Activated naive CD8-positive, alpha-beta T cell treated with anti-CD3 and anti-CD28 coated beads for 36 hours (primary cell): Measurements from ENCODE around the gene FOXB2. TPM values are rescaled to one million over a fixed set of nuclear protein-coding genes. Genes with fewer than 3 reads are reported as not detected.

ENCODE experiments used
- DNase-seq: peaks from one replicate; pipeline ENCODE4 v3.0.0; 2021
- H3K27ac Mint-ChIP-seq: one replicate; pipeline ENCODE4 v1.8.0; 2022; ENCODE audit warnings: mild to moderate bottlenecking, moderate library complexity, mixed read lengths
- H3K27me3 Mint-ChIP-seq: one replicate; pipeline ENCODE4 v1.8.0; 2022; ENCODE audit warnings: mild to moderate bottlenecking, mixed read lengths
- H3K36me3 Mint-ChIP-seq: one replicate; pipeline ENCODE4 v1.8.0; 2021; ENCODE audit warnings: mild to moderate bottlenecking, mixed read lengths
- H3K4me1 Mint-ChIP-seq: one replicate; pipeline ENCODE4 v1.8.0; 2021; ENCODE audit warnings: mixed read lengths
- H3K4me3 Mint-ChIP-seq: one replicate; pipeline ENCODE4 v1.8.0; 2022; ENCODE audit warnings: mild to moderate bottlenecking, moderate library complexity, mixed read lengths
- H3K9me3 Mint-ChIP-seq: one replicate; pipeline ENCODE4 v1.8.0; 2022; ENCODE audit warnings: mixed read lengths
- total RNA-seq, 2 experiments: library from RNA; stranded (reverse); gene quantifications; one replicate each; pipeline ENCODE4 v1.2.3, GENCODE V29; 2021

FOXB2 gene
- total RNA-seq, 2 experiments from 2014 or later = not detected

GRCh38 chr9:77011973-77012821 is 7.3 kb upstream of the FOXB2 start:
- H3K4me1 Mint-ChIP-seq = peaks cover 14% of the 10 kb centered on the region
- H3K36me3 Mint-ChIP-seq = no peaks in the 10 kb centered on the region
- H3K27ac Mint-ChIP-seq = no peak overlapping the region
- H3K4me3 Mint-ChIP-seq = peak overlapping the region; percentile 55
- no peaks in the 10 kb centered on the region for H3K9me3 Mint-ChIP-seq
- peak; percentile 60 for DNase-seq
- H3K27me3 Mint-ChIP-seq = peaks cover 93% of the 10 kb centered on the region

- no peak for DNase-seq
- no peaks in the 10 kb centered on the region for H3K9me3 Mint-ChIP-seq
- H3K4me3 Mint-ChIP-seq = no peak overlapping the region
- peaks cover 96% of the 10 kb centered on the region for H3K27me3 Mint-ChIP-seq
- H3K27ac Mint-ChIP-seq = no peak overlapping the region
- H3K36me3 Mint-ChIP-seq = no peaks in the 10 kb centered on the region
- peaks cover 20% of the 10 kb centered on the region for H3K4me1 Mint-ChIP-seq
Measured at GRCh38 chr9:77013206-77013931, 6.1 kb upstream of the FOXB2 start.

GRCh38 chr9:77013932-77014596 is 5.4 kb upstream of the FOXB2 start:
- Mint-ChIP-seq H3K27me3 (peaks cover 96% of the 10 kb centered on the region), H3K9me3 (no peaks in the 10 kb centered on the region), H3K27ac (no peak overlapping the region), H3K4me1 (peaks cover 22% of the 10 kb centered on the region), H3K36me3 (no peaks in the 10 kb centered on the region), H3K4me3 (no peak overlapping the region)
- no peak for DNase-seq

- Mint-ChIP-seq H3K4me3 (no peak overlapping the region), H3K27me3 (peaks cover 97% of the 10 kb centered on the region), H3K27ac (no peak overlapping the region), H3K9me3 (no peaks in the 10 kb centered on the region), H3K36me3 (peaks cover 2% of the 10 kb centered on the region), H3K4me1 (peaks cover 28% of the 10 kb centered on the region)
- no peak for DNase-seq
Measured at GRCh38 chr9:77014597-77015263, 4.7 kb upstream of the FOXB2 start.

- Mint-ChIP-seq H3K4me1 (peaks cover 30% of the 10 kb centered on the region), H3K27me3 (peaks cover 96% of the 10 kb centered on the region), H3K9me3 (no peaks in the 10 kb centered on the region), H3K27ac (no peak overlapping the region), H3K4me3 (no peak overlapping the region), H3K36me3 (peaks cover 2% of the 10 kb centered on the region)
- DNase-seq = no peak
Measured at GRCh38 chr9:77015327-77016048, 4.0 kb upstream of the FOXB2 start.

GRCh38 chr9:77016121-77016525 is 3.3 kb upstream of the FOXB2 start:
- H3K27ac Mint-ChIP-seq = no peak overlapping the region
- H3K36me3 Mint-ChIP-seq = peaks cover 2% of the 10 kb centered on the region
- H3K27me3 Mint-ChIP-seq = peaks cover 96% of the 10 kb centered on the region
- no peak for DNase-seq
- peaks cover 31% of the 10 kb centered on the region for H3K4me1 Mint-ChIP-seq
- H3K9me3 Mint-ChIP-seq = no peaks in the 10 kb centered on the region
- no peak overlapping the region for H3K4me3 Mint-ChIP-seq

- H3K36me3 Mint-ChIP-seq = peaks cover 2% of the 10 kb centered on the region
- peak overlapping the region; percentile 29 for H3K27ac Mint-ChIP-seq
- H3K4me1 Mint-ChIP-seq = peaks cover 37% of the 10 kb centered on the region
- peaks cover 98% of the 10 kb centered on the region for H3K27me3 Mint-ChIP-seq
- no peaks in the 10 kb centered on the region for H3K9me3 Mint-ChIP-seq
- DNase-seq = no peak
- no peak overlapping the region for H3K4me3 Mint-ChIP-seq
Measured at GRCh38 chr9:77016526-77017504, 2.6 kb upstream of the FOXB2 start.

- H3K27ac Mint-ChIP-seq = no peak overlapping the region
- peaks cover 98% of the 10 kb centered on the region for H3K27me3 Mint-ChIP-seq
- no peak overlapping the region for H3K4me3 Mint-ChIP-seq
- no peak for DNase-seq
- peaks cover 2% of the 10 kb centered on the region for H3K36me3 Mint-ChIP-seq
- no peaks in the 10 kb centered on the region for H3K9me3 Mint-ChIP-seq
- H3K4me1 Mint-ChIP-seq = peaks cover 39% of the 10 kb centered on the region
Measured at GRCh38 chr9:77017505-77017894, 2.0 kb upstream of the FOXB2 start.

- Mint-ChIP-seq H3K36me3 (peaks cover 2% of the 10 kb centered on the region), H3K27me3 (peaks cover 98% of the 10 kb centered on the region)
- no peak for DNase-seq
Measured at GRCh38 chr9:77018058-77018968, 1.1 kb upstream of the FOXB2 start.

GRCh38 chr9:77018969-77019235 is 553 bp upstream of the FOXB2 start:
- no peak for DNase-seq
- H3K4me1 Mint-ChIP-seq = peaks cover 44% of the 10 kb centered on the region
- peaks cover 98% of the 10 kb centered on the region for H3K27me3 Mint-ChIP-seq
- H3K36me3 Mint-ChIP-seq = peaks cover 2% of the 10 kb centered on the region
- no peak overlapping the region for H3K27ac Mint-ChIP-seq
- H3K4me3 Mint-ChIP-seq = no peak overlapping the region
- H3K9me3 Mint-ChIP-seq = no peaks in the 10 kb centered on the region

More at GRCh38 chr9:77018058-77018968, 1.1 kb upstream of the FOXB2 start:
- Mint-ChIP-seq H3K27ac (no peak overlapping the region), H3K4me3 (no peak overlapping the region), H3K9me3 (no peaks in the 10 kb centered on the region), H3K4me1 (peaks cover 44% of the 10 kb centered on the region)

- no peak for DNase-seq
Measured at GRCh38 chr9:77019926-77020412, 514 bp downstream of the FOXB2 start.

GRCh38 chr9:77020413-77021290 is 1.2 kb downstream of the FOXB2 start:
- Mint-ChIP-seq H3K4me1 (peaks cover 36% of the 10 kb centered on the region), H3K4me3 (no peak overlapping the region), H3K9me3 (no peaks in the 10 kb centered on the region), H3K36me3 (peaks cover 2% of the 10 kb centered on the region), H3K27ac (no peak overlapping the region), H3K27me3 (peaks cover 96% of the 10 kb centered on the region)
- DNase-seq = no peak

More at GRCh38 chr9:77019926-77020412, 514 bp downstream of the FOXB2 start:
- peaks cover 37% of the 10 kb centered on the region for H3K4me1 Mint-ChIP-seq
- H3K9me3 Mint-ChIP-seq = no peaks in the 10 kb centered on the region
- H3K36me3 Mint-ChIP-seq = peaks cover 2% of the 10 kb centered on the region
- H3K4me3 Mint-ChIP-seq = no peak overlapping the region
- H3K27ac Mint-ChIP-seq = no peak overlapping the region
- H3K27me3 Mint-ChIP-seq = peaks cover 98% of the 10 kb centered on the region
